ENCODE measurements around the gene BPI. TPM values are rescaled to one million over a fixed set of nuclear protein-coding genes. Genes with fewer than 3 reads are reported as not detected.
"Not testable (repeated sequence)": the region's sequence is repeated elsewhere in the genome, so short reads cannot be mapped to it uniquely, and the experiment has no call there.

BPI gene
- total RNA-seq, 2 donors from 2014 or later = 0.41 to 4.5 TPM

DNA sequence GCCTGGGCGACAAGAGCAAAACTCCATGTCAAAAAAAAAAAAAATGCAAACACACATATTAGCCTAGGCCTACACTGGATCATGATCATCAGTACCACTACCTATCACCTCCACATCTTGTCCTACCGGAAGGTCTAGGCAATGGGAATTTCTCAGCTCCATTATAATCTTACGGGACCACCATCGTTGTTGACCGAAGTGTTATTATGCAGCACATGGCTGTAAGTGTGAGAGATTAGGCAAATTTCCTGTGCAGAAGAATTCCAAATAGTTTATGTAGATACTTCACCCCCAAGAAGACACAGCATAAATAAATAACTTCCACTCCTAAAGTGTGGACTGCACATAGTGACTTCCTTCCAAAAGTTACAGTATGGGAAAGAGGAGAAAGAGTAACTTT is 26.7 kb upstream of the BPI start:
- intact Hi-C loops (cut with DNase I) = no loop called here
- Histone ChIP-seq H3K36me3 (no peaks in the 10 kb centered on the region), H3K4me3 (no peak overlapping the region), H3K27me3 (replicated peaks; ENCODE audit: insufficient read depth) (no peaks in the 10 kb centered on the region), H3K4me1 (replicated peaks) (no peaks in the 10 kb centered on the region), H3K27ac (no peak overlapping the region), H3K9me3 (no peaks in the 10 kb centered on the region)
- no peak for DNase-seq (ENCODE audit: low spot score)
- WGBS = 94% methylated on average over 5 of the region's 5 CpGs
- TF ChIP-seq POLR2AphosphoS5 (IDR thresholded peaks at IDR 0.05) (no peak), POLR2A (IDR thresholded peaks at IDR 0.05) (no peak)
- TF ChIP-seq, protein P1, sequence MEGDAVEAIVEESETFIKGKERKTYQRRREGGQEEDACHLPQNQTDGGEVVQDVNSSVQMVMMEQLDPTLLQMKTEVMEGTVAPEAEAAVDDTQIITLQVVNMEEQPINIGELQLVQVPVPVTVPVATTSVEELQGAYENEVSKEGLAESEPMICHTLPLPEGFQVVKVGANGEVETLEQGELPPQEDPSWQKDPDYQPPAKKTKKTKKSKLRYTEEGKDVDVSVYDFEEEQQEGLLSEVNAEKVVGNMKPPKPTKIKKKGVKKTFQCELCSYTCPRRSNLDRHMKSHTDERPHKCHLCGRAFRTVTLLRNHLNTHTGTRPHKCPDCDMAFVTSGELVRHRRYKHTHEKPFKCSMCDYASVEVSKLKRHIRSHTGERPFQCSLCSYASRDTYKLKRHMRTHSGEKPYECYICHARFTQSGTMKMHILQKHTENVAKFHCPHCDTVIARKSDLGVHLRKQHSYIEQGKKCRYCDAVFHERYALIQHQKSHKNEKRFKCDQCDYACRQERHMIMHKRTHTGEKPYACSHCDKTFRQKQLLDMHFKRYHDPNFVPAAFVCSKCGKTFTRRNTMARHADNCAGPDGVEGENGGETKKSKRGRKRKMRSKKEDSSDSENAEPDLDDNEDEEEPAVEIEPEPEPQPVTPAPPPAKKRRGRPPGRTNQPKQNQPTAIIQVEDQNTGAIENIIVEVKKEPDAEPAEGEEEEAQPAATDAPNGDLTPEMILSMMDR (IDR thresholded peaks at IDR 0.05) = no peak

- intact Hi-C loops (cut with DNase I) = no loop called here
- no peaks in the 10 kb centered on the region for H3K36me3 ChIP-seq
- DNase-seq (ENCODE audit: low spot score) = no peak
- H3K9me3 ChIP-seq = no peaks in the 10 kb centered on the region
- TF ChIP-seq POLR2A (IDR thresholded peaks at IDR 0.05) (no peak), POLR2AphosphoS5 (IDR thresholded peaks at IDR 0.05) (no peak)
- TF ChIP-seq, protein P1 (IDR thresholded peaks at IDR 0.05) = no peak
- 81% methylated on average over 2 of the region's 2 CpGs for WGBS
- no peak overlapping the region for H3K4me3 ChIP-seq
- no peaks in the 10 kb centered on the region for H3K4me1 ChIP-seq (replicated peaks)
- H3K27me3 ChIP-seq (replicated peaks; ENCODE audit: insufficient read depth) = no peaks in the 10 kb centered on the region
- no peak overlapping the region for H3K27ac ChIP-seq
These were observed 26.3 kb upstream of the BPI start for GRCh38 chr20:38277691-38278090.

DNA sequence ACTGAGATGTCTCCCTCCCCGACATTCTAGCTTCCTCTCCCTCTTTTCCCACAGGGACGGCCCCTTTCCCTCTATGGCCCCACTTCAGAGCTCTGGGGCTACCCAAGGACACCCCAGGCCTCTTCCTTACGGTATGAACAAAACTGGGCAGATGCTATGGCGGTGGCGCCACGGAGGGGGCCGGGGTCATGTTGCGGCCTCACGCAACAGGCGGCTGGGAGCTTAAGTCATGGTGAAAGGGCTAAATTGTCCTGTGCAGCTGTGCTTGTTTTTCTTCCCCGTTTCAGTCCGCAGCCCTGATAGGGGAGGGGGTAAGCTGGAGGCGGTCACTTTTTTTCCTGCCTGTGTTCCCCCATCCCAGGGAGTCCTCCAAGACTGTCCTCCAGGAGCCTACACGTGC is 25.8 kb upstream of the BPI start:
- H3K9me3 ChIP-seq = no peaks in the 10 kb centered on the region
- no peaks in the 10 kb centered on the region for H3K4me1 ChIP-seq (replicated peaks)
- no peak overlapping the region for H3K27ac ChIP-seq
- no peaks in the 10 kb centered on the region for H3K36me3 ChIP-seq
- 73% methylated on average over 14 of the region's 14 CpGs for whole genome bisulfite sequencing
- intact Hi-C loops (cut with DNase I) = no loop called here
- no peak overlapping the region for H3K4me3 ChIP-seq
- no peaks in the 10 kb centered on the region for H3K27me3 ChIP-seq (replicated peaks; ENCODE audit: insufficient read depth)
- TF ChIP-seq, protein P1 (IDR thresholded peaks at IDR 0.05) = no peak
- TF ChIP-seq POLR2AphosphoS5 (IDR thresholded peaks at IDR 0.05) (no peak), POLR2A (IDR thresholded peaks at IDR 0.05) (no peak)
- DNase-seq (ENCODE audit: low spot score) = no peak

GRCh38 chr20:38278763-38279162 is 25.2 kb upstream of the BPI start:
- Histone ChIP-seq H3K27me3 (replicated peaks; ENCODE audit: insufficient read depth) (no peaks in the 10 kb centered on the region), H3K4me1 (replicated peaks) (no peaks in the 10 kb centered on the region), H3K4me3 (no peak overlapping the region), H3K27ac (no peak overlapping the region), H3K36me3 (no peaks in the 10 kb centered on the region), H3K9me3 (no peaks in the 10 kb centered on the region)
- no peak for DNase-seq (ENCODE audit: low spot score)
- 86% methylated on average over 2 of the region's 2 CpGs for WGBS
- TF ChIP-seq POLR2AphosphoS5 (IDR thresholded peaks at IDR 0.05) (no peak), POLR2A (IDR thresholded peaks at IDR 0.05) (no peak)
- TF ChIP-seq, protein P1 (IDR thresholded peaks at IDR 0.05) = no peak
- intact Hi-C loops (cut with DNase I) = no loop called here

GRCh38 chr20:38281176-38281915 is 22.6 kb upstream of the BPI start:
- H3K27me3 ChIP-seq (replicated peaks; ENCODE audit: insufficient read depth); H3K36me3 ChIP-seq; DNase-seq (ENCODE audit: low spot score); H3K4me1 ChIP-seq (replicated peaks); H3K4me3 ChIP-seq; H3K27ac ChIP-seq; H3K9me3 ChIP-seq; intact Hi-C loops (cut with DNase I): not testable (repeated sequence)
- WGBS = 89% methylated on average over 6 of the region's 6 CpGs
